Stimulated activated CD4-positive, alpha-beta T cell treated with anti-CD3 and anti-CD28 coated beads, TNF-alpha, amount 100 ng/mL, for 4 hours (primary cell): ENCODE measurements around the gene G3BP2.
"Not testable (repeated sequence)": the region's sequence is repeated elsewhere in the genome, so short reads cannot be mapped to it uniquely, and the experiment has no call there.

Source experiments
- DNase-seq, 3 experiments: peaks; one replicate each; pipeline ENCODE4 v3.0.0-alpha.2; 2020; ENCODE audit warnings: low read depth in 3 of 3

G3BP2 gene

GRCh38 chr4:75683482-75684155 is 10.4 kb upstream of the G3BP2 start:
- no peak for DNase-seq

GRCh38 chr4:75679876-75680575 is 6.8 kb upstream of the G3BP2 start:
- no peak for DNase-seq

- DNase-seq: no peak
Observed at GRCh38 chr4:75678965-75679364, 5.8 kb upstream of the G3BP2 start.

DNA sequence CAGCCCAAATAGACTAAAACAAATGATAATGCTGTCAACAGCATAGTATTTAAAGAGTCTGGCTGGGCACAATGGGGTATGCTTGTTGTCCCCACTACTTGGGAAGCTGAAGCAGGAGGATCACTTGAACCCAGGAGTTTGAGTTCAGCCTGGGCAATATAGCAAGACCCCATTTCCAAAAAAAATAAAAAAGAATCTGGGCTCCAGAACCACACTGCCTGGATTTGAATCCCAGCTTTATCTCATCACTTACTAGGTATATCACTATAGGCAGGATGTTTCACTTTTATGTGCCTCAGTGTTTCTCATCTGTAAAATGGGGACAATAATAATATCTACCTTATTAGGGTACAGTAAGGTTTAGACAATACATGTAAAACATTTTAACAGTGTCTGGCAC is 5.3 kb upstream of the G3BP2 start:
- no peak for DNase-seq

GRCh38 chr4:75675004-75675531 is 1.9 kb upstream of the G3BP2 start:
- DNase-seq: no peak

GRCh38 chr4:75673959-75674328 is 733 bp upstream of the G3BP2 start:
- DNase-seq: no peak

DNA sequence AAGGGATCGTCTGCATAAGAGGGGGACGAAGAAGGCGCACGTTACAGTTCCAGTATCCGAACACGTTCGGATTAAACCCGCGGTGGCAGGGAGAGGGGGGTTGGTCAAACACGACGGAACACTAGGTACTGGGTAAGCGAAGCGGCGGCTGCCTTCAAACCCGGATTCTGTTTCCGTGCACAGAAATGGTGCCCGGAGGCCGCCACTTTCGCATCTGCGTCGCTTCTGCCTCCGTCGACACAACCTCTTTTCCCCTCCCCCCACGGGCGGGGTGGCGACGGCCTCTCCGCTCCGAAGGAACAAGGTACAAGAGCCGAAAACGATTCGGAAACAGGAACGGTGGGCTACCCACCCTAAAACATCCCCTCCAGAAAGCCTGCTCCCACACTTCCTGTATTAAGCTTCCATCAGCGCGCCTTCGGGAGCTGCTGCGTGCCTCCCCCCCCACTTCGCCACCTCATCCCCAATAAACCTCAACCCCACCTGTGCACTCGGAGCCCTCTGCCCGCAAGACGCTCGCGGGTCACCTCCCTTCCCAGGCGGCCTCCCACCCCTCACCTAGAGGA is 667 bp downstream of the G3BP2 start:
- DNase-seq: peak; percentile 61 to 65 (median 62)

- DNase-seq: no peak
Observed at GRCh38 chr4:75671802-75672421, 1.3 kb downstream of the G3BP2 start.

DNA sequence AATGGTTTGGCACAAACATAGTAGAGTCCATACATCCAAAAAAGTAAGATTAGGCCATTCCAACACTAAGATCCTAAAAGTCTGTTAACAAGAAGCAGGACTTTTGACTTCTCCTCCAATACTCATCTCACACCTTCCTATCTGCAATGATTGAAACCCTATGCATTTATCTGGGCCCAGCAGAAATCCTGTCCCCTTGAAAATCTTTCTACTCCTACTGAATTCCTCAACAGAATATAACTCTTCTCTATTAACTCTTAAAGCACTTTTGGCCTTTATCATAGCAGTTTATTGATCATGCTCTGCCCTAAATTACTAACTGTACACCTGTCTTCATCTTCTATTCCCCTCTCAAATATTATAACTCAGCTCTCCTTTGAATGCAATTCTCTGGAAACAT is 4.6 kb downstream of the G3BP2 start:
- no peak for DNase-seq

- not testable (repeated sequence) for DNase-seq
Observed at GRCh38 chr4:75667636-75668035, 5.6 kb downstream of the G3BP2 start.

DNA sequence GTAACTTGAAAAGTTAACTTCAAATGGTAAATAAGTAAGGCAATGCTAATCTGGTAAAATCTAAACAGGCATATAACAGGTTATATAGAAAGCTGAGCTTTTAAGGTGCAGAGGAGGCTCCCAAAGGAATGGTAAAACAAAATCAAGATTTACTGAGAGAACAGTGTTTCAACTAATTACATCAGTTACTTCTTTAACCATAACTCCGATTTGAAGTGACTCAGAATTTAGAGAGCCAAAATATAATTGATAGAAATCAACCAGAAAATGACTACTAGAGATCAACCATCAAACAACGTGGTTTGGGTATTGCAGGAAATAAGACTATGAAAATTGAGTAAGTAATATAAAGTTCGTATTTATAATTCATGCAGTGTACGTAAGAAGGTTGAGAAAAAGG is 6.9 kb downstream of the G3BP2 start:
- DNase-seq: no peak

- not testable (repeated sequence) for DNase-seq
Observed at GRCh38 chr4:75664604-75665003, 8.6 kb downstream of the G3BP2 start.

DNA sequence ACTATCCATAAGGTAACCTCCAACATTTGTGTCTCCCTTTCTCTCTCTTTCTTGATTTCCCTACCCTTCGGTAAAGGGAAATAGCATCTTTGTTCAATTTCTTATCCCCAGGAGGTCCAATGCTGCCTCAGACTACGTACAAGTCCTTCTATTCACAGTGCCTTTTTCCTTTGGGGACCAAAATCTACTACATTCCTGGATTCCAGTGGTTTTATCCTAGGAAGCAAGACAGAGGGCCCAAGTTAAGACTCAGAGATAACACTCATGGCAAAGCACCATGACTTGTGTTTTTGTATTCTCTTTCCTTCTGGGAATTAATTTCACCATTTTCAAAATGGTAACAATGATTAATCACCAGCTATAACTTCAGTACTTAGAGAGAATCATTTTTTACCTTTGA is 10.6 kb downstream of the G3BP2 start:
- no peak for DNase-seq

DNA sequence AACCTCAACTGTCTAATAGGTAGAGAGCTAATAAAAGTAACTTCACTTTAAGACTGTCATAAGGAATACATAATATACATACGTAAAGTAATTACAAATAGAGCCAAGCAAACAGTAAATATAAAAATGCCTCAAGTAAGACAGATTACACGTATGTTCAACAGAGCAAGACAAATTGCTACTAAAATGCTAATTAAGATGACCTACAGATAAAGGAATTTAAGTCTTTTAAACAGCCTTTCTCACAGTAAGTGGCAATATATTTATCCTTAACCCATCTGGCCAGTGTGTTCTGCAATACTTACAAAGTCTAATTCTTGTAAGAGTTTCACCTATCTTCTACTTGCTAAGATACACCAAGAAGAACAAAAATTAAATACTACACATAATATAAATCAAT is 12.7 kb downstream of the G3BP2 start:
- DNase-seq: no peak

- DNase-seq: no peak
Observed at GRCh38 chr4:75659512-75660031, 13.6 kb downstream of the G3BP2 start.

GRCh38 chr4:75658876-75659275 is 14.3 kb downstream of the G3BP2 start:
- DNase-seq: no peak

- no peak for DNase-seq
Observed at GRCh38 chr4:75655562-75655961, 17.6 kb downstream of the G3BP2 start.

DNA sequence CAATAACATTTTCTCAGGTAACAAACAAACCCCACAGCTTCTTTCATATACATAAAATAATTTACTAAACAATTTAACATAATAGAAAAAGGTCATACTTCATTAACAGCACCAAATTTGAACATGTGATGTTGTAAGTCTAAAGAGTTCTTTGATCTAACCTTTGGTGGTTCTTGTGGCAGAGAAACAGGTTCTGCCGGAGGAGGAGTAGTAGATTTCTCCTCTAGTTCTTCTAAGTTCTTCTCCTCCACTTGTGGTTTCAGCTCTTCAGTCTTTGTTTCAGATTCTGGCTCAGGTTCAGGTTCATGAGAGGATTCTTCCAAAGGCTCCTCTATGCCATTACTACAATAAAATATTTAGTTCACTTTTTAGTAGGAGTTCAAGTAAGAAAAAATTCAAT is 18.3 kb downstream of the G3BP2 start:
- DNase-seq: no peak

DNA sequence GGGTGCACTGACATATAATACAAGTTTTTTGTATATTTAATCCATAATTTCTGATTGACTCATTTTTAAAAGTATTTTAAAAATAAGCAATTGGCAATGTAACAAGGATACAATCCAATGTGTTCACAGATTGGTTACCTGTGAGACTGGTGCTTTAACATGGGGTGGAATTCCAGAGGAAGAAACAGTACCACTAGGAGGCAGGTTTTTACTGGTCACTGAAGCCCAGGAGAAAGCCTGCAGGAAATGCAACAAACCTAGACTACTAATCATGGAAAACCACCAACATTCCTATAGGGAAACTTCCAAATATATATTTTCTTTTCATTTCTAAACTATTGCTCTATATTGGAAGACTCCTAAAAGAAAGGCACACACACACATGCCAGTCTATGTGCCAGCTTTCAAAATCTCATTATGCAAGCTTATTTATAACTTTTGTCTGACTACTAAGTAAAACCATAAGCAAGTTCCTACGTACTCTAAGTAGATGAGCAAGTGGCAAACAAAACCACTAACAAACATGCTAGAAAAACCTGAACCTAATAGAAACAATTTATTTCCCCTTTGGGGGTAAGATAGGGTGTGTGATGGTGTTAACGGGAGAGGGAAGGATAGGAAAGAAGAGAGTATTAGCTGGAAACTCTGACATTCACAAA is 19.2 kb downstream of the G3BP2 start:
- no peak for DNase-seq

- no peak for DNase-seq
Observed at GRCh38 chr4:75644095-75644494, 29.1 kb downstream of the G3BP2 start.

GRCh38 chr4:75643651-75644050 is 29.6 kb downstream of the G3BP2 start:
- no peak for DNase-seq
